WTC11 (cell line): ENCODE data around the gene ZNF827. TPM values are rescaled to one million over a fixed set of nuclear protein-coding genes. Genes with fewer than 3 reads are reported as not detected.

Experiments
- ATAC-seq: fragments of 200-7000 bp; cut with Tn5 transposase; 2 replicates; pipeline ENCODE4 v1.10.0; 2021; ENCODE audit warnings: mild to moderate bottlenecking, moderate library complexity
- CTCF ChIA-PET: fragments of 300-600 bp; sonication (Branson Sonifier 250); formaldehyde crosslinking; loops from one replicate; lab custom pipeline; 2021; ENCODE audit warnings: antibody characterized with exemption; lab: Charles Lee
- POLR2A ChIA-PET: fragments of 350-600 bp; sonication (Branson Sonifier 250); formaldehyde crosslinking; loops from one replicate; lab custom pipeline; 2021; ENCODE audit warnings: antibody characterized with exemption; lab: Charles Lee
- DNase-seq: peaks from one replicate; pipeline ENCODE4 v3.0.0; 2021; ENCODE audit warnings: low spot score
- H3K27ac Mint-ChIP-seq: 2 replicates; pipeline ENCODE4 v1.8.0; 2021; ENCODE audit warnings: mixed read lengths
- H3K27me3 Mint-ChIP-seq: 2 replicates; pipeline ENCODE4 v1.8.0; 2021; ENCODE audit warnings: low read depth, mild to moderate bottlenecking, moderate library complexity, mixed read lengths
- H3K36me3 Mint-ChIP-seq: 2 replicates; pipeline ENCODE4 v1.8.0; 2021; ENCODE audit warnings: mixed read lengths
- H3K4me1 Mint-ChIP-seq: 2 replicates; pipeline ENCODE4 v1.8.0; 2022; ENCODE audit warnings: mixed read lengths
- H3K4me3 Mint-ChIP-seq: 2 replicates; pipeline ENCODE4 v1.8.0; 2021; ENCODE audit warnings: mild to moderate bottlenecking, moderate library complexity, mixed read lengths
- H3K9me3 Mint-ChIP-seq: 2 replicates; pipeline ENCODE4 v1.8.0; 2021; ENCODE audit warnings: mixed read lengths
- ATF2 ChIP-seq: sonication (generic); formaldehyde crosslinking; IDR thresholded peaks from 2 replicates; pipeline ENCODE4 v1.8.1; 2022; ENCODE audit warnings: low read depth, missing genetic modification reagents, borderline replicate concordance
- CREB1 ChIP-seq: sonication (generic); formaldehyde crosslinking; IDR thresholded peaks from 2 replicates; pipeline ENCODE4 v1.8.0; 2023; ENCODE audit warnings: mild to moderate bottlenecking, missing genetic modification reagents
- E2F5 ChIP-seq: sonication (generic); formaldehyde crosslinking; IDR thresholded peaks from 2 replicates; pipeline ENCODE4 v1.8.1; 2022; ENCODE audit warnings: mild to moderate bottlenecking, moderate library complexity, missing genetic modification reagents
- FOXJ3 ChIP-seq: sonication (generic); formaldehyde crosslinking; IDR thresholded peaks from 2 replicates; pipeline ENCODE4 v1.9.0; 2021; ENCODE audit warnings: missing genetic modification reagents, mild to moderate bottlenecking, borderline replicate concordance
- FOXP1 ChIP-seq: sonication (generic); formaldehyde crosslinking; IDR thresholded peaks from 2 replicates; pipeline ENCODE4 v1.8.0; 2022; ENCODE audit warnings: missing genetic modification reagents, mild to moderate bottlenecking, moderate library complexity, borderline replicate concordance
- HMGXB4 ChIP-seq: sonication (generic); formaldehyde crosslinking; IDR thresholded peaks from 2 replicates; pipeline ENCODE4 v1.8.1; 2023; ENCODE audit warnings: mild to moderate bottlenecking, moderate library complexity, missing genetic modification reagents
- OVOL2 ChIP-seq: fragments of 250-450 bp; sonication (Bioruptor Pico); IDR thresholded peaks from 2 replicates; pipeline ENCODE4 v1.9.0; 2021; ENCODE audit warnings: mild to moderate bottlenecking, borderline replicate concordance
- RELA ChIP-seq: sonication (generic); formaldehyde crosslinking; IDR thresholded peaks from 2 replicates; pipeline ENCODE4 v1.8.1; 2022; ENCODE audit warnings: missing genetic modification reagents, mild to moderate bottlenecking, borderline replicate concordance
- SMAD4 ChIP-seq: sonication (generic); formaldehyde crosslinking; IDR thresholded peaks from 2 replicates; pipeline ENCODE4 v1.8.0; 2022; ENCODE audit warnings: mild to moderate bottlenecking, missing genetic modification reagents
- TEAD1 ChIP-seq: sonication (generic); formaldehyde crosslinking; IDR thresholded peaks from 2 replicates; pipeline ENCODE4 v1.8.0; 2022; ENCODE audit warnings: mild to moderate bottlenecking, missing genetic modification reagents
- ZNF281 ChIP-seq: sonication (generic); formaldehyde crosslinking; IDR thresholded peaks from 2 replicates; pipeline ENCODE4 v1.8.0; 2023; ENCODE audit warnings: mild to moderate bottlenecking, missing genetic modification reagents
- ZNF416 ChIP-seq: fragments of 250-450 bp; sonication (Bioruptor Pico); IDR thresholded peaks from 2 replicates; pipeline ENCODE4 v1.9.0; 2021; ENCODE audit warnings: mild to moderate bottlenecking, inconsistent platforms
- ZNF423 ChIP-seq: fragments of 250-450 bp; sonication (Bioruptor Pico); IDR thresholded peaks from 2 replicates; pipeline ENCODE4 v2.1.2; 2022; ENCODE audit warnings: mild to moderate bottlenecking, moderate library complexity
- ZNF425 ChIP-seq: fragments of 250-450 bp; sonication (Bioruptor Pico); conservative IDR thresholded peaks from 2 replicates; pipeline ENCODE4 v1.9.0; 2021; ENCODE audit warnings: mild to moderate bottlenecking
- total RNA-seq: library from RNA; stranded (reverse); gene quantifications from 3 replicates; pipeline ENCODE4 v1.2.3, GENCODE V29; 2021
- TF ChIP-seq, protein P1 (sequence below): sonication (generic); formaldehyde crosslinking; IDR thresholded peaks from 2 replicates; pipeline ENCODE4 v1.8.1; 2022; ENCODE audit warnings: low read depth, mild to moderate bottlenecking, moderate library complexity, missing genetic modification reagents, borderline replicate concordance
- TF ChIP-seq, protein P2 (sequence below): sonication (generic); formaldehyde crosslinking; conservative IDR thresholded peaks from 2 replicates; pipeline ENCODE4 v1.8.1; 2023; ENCODE audit warnings: mild to moderate bottlenecking, low read depth, missing genetic modification reagents, moderate library complexity

Gene ZNF827
- total RNA-seq, 1 experiment from 2014 or later = 25.6 TPM

DNA sequence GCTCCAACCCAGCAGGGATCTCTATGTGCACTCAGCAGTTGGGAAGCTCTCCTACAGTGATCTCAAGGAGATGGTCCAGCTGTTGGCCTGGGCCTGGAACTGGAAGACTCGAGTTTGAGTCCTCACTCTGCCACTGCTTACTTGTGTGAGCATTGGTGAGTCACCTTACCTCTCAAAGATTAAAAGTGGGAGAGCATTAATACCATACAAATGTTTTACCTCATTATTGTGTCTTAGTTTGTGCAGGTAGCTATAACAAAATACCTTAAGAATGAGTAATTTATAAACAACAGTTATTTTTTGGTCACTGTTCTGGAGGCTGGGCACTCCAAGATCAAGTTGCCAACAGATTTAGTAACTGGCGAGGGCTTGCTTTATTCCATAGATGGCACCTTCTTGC lies 21.4 kb upstream of the ZNF827 start (continued):
- TF ChIP-seq ATF2 (CRISPR knock-in tag) (no peak), CREB1 (CRISPR knock-in tag) (no peak), SMAD4 (CRISPR knock-in tag) (no peak), OVOL2 (CRISPR knock-in tag) (no peak), FOXJ3 (no peak), E2F5 (no peak), ZNF416 (CRISPR knock-in tag) (no peak), ZNF281 (CRISPR knock-in tag) (no peak)
- TF ChIP-seq, protein P1, sequence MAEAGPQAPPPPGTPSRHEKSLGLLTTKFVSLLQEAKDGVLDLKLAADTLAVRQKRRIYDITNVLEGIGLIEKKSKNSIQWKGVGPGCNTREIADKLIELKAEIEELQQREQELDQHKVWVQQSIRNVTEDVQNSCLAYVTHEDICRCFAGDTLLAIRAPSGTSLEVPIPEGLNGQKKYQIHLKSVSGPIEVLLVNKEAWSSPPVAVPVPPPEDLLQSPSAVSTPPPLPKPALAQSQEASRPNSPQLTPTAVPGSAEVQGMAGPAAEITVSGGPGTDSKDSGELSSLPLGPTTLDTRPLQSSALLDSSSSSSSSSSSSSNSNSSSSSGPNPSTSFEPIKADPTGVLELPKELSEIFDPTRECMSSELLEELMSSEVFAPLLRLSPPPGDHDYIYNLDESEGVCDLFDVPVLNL = no peak

DNA sequence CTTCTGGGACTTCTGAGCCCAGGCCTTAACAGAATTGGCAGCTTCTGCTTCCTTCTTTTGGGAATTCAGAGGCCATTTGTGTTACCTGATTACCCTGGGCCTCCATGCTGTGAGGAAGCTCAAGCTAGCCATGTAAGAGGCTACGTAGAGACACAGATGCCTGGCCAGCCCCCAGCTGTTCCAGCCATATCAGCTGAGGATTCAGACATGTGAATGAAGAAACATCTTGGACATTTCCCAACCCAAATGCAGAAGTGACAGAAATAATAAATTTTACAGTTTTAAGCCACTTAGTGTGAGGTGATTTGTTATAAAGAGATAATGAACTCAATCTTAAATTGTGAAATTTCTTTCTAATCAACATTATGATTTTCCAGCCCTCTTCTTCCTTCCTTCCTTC lies 18.7 kb upstream of the ZNF827 start:
- CTCF ChIA-PET = no interaction called here
- Mint-ChIP-seq H3K27ac (no peak overlapping the region), H3K9me3 (no peaks in the 10 kb centered on the region), H3K4me1 (peaks cover 11% of the 10 kb centered on the region), H3K4me3 (no peak overlapping the region), H3K36me3 (no peaks in the 10 kb centered on the region), H3K27me3 (no peaks in the 10 kb centered on the region; the same call in 1 of the 2 replicates)
- ATAC-seq (no peak), DNase-seq (no peak)
- POLR2A ChIA-PET = no interaction called here
- TF ChIP-seq RELA (CRISPR knock-in tag) (no peak), HMGXB4 (CRISPR knock-in tag) (no peak), TEAD1 (CRISPR knock-in tag) (no peak), ZNF423 (no peak), FOXP1 (CRISPR knock-in tag) (no peak), ZNF425 (CRISPR knock-in tag) (no peak)
- TF ChIP-seq, protein P2, sequence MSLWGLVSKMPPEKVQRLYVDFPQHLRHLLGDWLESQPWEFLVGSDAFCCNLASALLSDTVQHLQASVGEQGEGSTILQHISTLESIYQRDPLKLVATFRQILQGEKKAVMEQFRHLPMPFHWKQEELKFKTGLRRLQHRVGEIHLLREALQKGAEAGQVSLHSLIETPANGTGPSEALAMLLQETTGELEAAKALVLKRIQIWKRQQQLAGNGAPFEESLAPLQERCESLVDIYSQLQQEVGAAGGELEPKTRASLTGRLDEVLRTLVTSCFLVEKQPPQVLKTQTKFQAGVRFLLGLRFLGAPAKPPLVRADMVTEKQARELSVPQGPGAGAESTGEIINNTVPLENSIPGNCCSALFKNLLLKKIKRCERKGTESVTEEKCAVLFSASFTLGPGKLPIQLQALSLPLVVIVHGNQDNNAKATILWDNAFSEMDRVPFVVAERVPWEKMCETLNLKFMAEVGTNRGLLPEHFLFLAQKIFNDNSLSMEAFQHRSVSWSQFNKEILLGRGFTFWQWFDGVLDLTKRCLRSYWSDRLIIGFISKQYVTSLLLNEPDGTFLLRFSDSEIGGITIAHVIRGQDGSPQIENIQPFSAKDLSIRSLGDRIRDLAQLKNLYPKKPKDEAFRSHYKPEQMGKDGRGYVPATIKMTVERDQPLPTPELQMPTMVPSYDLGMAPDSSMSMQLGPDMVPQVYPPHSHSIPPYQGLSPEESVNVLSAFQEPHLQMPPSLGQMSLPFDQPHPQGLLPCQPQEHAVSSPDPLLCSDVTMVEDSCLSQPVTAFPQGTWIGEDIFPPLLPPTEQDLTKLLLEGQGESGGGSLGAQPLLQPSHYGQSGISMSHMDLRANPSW (CRISPR knock-in tag) = no peak
